NOMO-1 treated with DMSO at 0.1 percent for 48 hours (cell line): ENCODE data around the gene SHISAL2B.
A peak's percentile ranks its signal among the peaks of the same experiment; 100 is the strongest.
"Not testable (repeated sequence)": the region's sequence is repeated elsewhere in the genome, so short reads cannot be mapped to it uniquely, and the experiment has no call there.

Experiments used
- DNase-seq: peaks from one replicate; lab custom pipeline; 2025; ENCODE audit not compliant: unreplicated experiment; lab: John Stamatoyannopoulos, UW

SHISAL2B gene

GRCh38 chr5:64696414-64696813 is 6.1 kb downstream of the SHISAL2B start:
- not testable (repeated sequence) for DNase-seq

DNA sequence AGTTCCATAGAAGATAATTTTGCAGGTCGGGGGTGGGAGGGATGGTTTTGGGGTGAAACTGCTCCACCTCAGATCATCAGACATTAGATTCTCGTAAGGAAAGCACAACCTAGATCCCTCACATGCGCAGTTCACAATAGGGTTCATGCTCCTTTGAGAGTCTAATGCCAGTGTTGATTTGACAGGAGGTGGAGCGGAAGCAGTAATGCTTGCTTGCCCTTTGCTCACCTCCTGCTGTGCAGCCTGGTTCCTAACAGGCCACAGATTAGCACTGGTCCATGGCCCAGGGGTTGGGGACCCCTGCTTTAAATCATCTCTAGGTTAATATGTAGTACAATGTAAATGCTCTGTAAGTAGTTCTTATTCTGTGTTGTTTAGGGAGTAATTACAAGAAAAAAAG is 10.5 kb downstream of the SHISAL2B start:
- DNase-seq, result no peak

DNA sequence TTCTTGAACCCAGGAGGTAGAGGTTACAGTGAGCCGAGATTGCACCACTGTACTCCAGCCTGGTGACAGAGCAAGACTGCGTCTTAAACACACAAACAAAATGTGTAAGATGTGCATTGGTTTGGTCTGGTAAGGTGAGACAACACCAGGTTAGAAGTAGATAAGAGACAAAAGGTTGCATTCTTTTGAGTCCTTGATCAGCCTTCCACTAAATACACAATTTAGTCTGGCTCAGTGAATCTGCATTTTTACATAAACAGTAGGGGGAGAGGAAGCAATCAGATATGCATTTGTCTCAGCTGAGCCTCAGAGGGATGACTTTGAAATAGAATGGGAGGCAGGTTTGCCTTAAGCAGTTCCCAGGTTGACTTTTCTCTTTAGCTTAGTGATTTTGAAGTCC is 15.8 kb downstream of the SHISAL2B start:
- not testable (repeated sequence) for DNase-seq

DNA sequence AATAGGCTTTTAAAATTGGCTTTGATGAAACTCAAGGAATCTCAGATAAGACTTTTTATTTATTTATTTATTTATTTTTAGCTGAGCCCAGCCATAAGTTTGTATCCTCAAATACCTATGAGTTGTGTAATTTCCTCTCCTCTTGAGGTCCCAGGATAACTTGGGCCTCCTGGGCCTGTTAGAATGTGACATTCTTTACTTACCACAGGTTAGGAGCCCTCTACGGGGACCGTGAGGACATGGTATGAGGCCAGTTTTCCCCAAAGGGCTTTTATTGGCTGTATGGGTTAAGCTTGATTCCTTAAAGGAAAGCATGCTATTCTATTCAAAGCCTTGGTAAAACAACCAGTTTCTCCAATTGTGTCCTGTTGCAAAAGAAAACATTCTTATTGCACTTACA is 16.9 kb downstream of the SHISAL2B start:
- DNase-seq, result no peak

DNA sequence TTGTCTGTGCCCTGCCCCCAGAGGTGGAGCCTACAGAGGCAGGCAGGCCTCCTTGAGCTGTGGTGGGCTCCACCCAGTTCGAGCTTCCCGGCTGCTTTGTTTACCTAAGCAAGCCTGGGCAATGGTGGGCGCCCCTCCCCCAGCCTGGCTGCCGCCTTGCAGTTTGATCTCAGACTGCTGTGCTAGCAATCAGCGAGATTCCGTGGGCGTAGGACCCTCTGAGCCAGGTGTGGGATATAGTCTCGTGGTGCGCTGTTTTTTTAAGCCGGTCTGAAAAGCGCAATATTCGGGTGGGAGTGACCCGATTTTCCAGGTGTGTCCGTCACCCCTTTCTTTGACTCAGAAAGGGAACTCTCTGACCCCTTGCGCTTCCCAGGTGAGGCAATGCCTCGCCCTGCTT is 24.2 kb downstream of the SHISAL2B start:
- not testable (repeated sequence) for DNase-seq

GRCh38 chr5:64722588-64722987 is 32.3 kb downstream of the SHISAL2B start:
- DNase-seq, result no peak

DNA sequence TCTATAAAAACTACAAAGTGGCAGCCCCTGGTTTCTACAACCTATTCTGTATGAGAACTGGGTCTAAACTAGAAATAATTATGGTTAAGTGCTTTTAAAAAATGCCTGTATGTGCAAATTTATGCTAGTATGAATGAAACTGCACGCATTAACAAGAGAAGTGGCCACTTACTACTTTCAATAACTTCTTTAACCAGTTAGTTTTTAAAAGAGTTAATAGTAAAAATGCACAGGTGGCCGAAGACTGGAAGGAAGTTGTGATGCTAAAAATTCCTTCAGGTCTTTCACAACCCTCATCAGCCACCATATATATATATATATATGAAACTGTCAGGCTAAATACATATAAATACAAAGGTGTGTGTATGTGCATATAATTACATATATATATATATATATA is 36.8 kb downstream of the SHISAL2B start:
- DNase-seq, result no peak

DNA sequence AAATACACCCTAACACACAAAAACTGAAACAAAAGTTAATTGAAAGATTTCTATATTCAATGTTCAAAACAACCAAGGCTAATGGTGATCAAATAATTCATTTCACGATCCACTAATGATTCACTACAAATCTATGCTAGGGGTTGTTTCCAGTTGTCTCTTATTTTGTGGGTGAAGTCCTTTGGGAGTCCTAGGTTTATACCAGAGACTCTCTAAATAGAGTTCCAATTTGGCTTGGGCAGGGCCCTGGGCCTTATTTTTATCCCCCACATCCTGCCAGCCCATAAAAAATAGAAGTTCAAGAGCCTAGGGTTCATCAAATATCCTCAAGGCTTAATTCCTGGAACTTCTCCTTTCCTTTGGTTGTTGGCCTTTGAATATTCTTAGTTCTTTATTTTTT is 52.1 kb downstream of the SHISAL2B start:
- no peak for DNase-seq

DNA sequence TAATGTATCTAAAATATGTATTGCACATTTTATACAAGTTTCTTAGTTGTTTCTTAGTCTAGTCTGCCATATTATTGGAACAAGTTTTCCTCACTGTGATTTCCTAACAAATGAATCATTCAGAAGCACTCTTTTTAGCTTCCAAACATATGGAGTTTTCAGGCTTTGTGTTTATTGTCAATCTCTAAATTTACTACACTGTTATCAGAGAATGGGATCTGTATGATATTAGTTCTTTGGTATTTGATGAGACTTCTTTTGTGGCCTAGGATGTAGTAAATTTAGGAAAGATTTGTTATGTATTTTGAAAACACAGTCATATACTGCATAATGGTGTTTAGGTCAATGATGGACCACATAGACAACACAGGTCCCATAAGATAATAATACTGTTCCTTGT is 52.5 kb downstream of the SHISAL2B start:
- DNase-seq, result no peak

GRCh38 chr5:64744914-64745313 is 54.6 kb downstream of the SHISAL2B start:
- DNase-seq, result no peak

DNA sequence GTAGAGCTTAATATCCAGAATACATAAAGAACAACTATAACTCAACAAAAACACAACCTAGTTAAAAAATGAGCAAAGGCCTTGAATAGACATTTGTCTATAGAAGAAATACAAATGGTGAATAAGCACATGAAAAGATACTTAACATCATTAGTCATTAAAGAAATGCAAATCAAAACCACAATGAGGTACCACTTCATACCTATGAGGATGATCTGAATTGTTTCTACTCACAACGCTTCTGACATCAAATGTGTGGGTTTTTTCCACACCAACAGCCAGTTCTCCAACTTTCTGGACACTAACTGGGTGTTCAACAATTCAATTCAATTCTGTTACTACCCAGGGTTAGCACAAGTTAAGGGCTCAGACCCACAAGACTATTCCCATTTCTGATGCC is 56.1 kb downstream of the SHISAL2B start:
- DNase-seq, result no peak

GRCh38 chr5:64749385-64749784 is 59.1 kb downstream of the SHISAL2B start:
- DNase-seq, result no peak

DNA sequence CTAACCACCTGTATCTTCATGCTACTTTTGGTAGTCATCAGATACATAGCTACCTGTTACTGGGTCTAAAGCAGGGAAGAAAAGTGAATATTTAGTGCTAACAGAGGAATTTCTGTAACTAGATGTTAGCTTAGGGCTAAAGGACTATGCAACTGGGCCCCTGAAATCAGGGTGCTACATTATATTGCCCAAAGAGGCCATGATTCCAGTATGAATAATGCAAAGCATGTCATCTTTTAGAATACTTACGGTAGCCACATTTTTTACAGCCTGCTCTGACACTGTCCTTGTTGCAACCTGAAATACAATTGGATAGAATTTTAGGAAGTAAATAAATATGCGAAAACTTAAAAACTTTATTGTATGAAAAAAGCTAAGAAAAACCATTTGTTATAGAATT is 63.8 kb downstream of the SHISAL2B start:
- DNase-seq, result no peak

DNA sequence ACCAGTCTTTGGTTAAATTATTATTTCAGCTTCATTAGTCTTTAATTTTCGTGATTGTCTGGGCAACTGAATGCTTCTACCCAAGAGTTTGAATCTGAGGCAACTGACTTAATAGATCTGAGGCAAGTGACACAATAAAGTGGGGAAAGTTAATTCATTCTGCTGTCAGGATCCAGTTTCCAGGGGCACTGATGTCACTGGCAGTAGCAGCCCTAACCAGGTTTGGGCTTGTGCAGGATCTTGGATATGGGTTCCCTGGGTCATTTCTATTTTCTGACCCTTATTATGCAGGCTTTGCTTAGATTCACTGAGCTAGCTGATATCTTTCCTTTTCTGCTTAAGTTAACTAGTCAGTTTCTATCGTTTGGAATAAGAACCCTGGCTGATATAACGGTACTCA is 68.6 kb downstream of the SHISAL2B start:
- DNase-seq, result no peak

GRCh38 chr5:64759960-64760660 is 69.8 kb downstream of the SHISAL2B start:
- DNase-seq, result no peak

GRCh38 chr5:64763948-64764503 is 73.7 kb downstream of the SHISAL2B start:
- DNase-seq, result no peak

GRCh38 chr5:64765804-64766504 is 75.7 kb downstream of the SHISAL2B start:
- no peak for DNase-seq

DNA sequence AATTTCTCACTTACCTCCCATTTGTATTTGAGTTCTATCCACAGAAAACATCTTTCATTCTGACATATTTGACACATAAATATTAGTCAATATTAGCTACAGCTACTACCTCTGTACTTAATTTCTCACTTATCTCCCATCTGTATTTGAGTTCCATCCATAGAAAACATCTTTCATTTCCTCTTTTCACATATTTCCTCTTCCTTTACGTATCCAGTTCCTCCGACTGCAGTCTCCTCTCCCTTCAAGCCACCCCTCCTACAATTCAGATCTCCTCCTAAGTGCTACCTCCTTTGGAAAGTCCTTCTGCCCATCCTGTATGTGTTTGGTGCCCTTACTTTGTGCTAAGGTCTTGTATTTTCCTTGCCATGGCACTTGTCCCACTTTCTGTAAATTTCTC is 76.6 kb downstream of the SHISAL2B start:
- peak; percentile 34 for DNase-seq
